Endothelial cell of umbilical vein (primary cell): ENCODE measurements around the gene MRPS18B. TPM values are rescaled to one million over a fixed set of nuclear protein-coding genes. Genes with fewer than 3 reads are reported as not detected.
A peak's percentile ranks its signal among the peaks of the same experiment; 100 is the strongest.

ENCODE experiments used
- BruUV-seq: library from RNA; stranded (reverse); fragments of 400-500 nt; replicated peaks from 2 replicates; lab custom pipeline; 2021; lab: Mats Ljungman, UMichigan
- CTCF ChIA-PET: fragments of 300-600, 350-600 bp; sonication (Branson Sonifier 250); formaldehyde crosslinking; loops from one replicate; lab custom pipeline; 2021; ENCODE audit warnings: antibody characterized with exemption, inconsistent platforms; lab: Charles Lee
- POLR2A ChIA-PET: fragments of 300-600, 350-600 bp; sonication (Branson Sonifier 250); formaldehyde crosslinking; loops from one replicate; lab custom pipeline; 2021; ENCODE audit warnings: antibody characterized with exemption, inconsistent platforms; lab: Charles Lee
- DNase-seq: peaks from one replicate; pipeline ENCODE4 v3.0.0-alpha.2; 2011; ENCODE audit warnings: low read depth, low spot score
- FAIRE-seq: peaks from 2 replicates; lab custom pipeline; 2011; peaks lifted over from hg19 to GRCh38; lab: Jason Lieb, UNC
- H2AFZ ChIP-seq: 2 replicates; pipeline ENCODE4 v1.6.0; 2012; ENCODE audit warnings: low read depth, low read length, control low read depth, inconsistent platforms
- H3K27ac ChIP-seq: 2 replicates; pipeline ENCODE4 v1.5.1; 2011; ENCODE audit warnings: low read depth, mild to moderate bottlenecking, control low read depth, low read length, moderate library complexity; ENCODE audit not compliant: insufficient read depth
- H3K27me3 ChIP-seq, 2 experiments: 2 replicates each; pipeline versions ENCODE4 v1.6.0 to v1.6.1; 2011; ENCODE audit warnings: low read length in 2 of 2, mixed read lengths in 1 of 2; ENCODE audit not compliant: control insufficient read depth in 2 of 2, insufficient read depth in 2 of 2
- H3K36me3 ChIP-seq, 2 experiments: 2 replicates in 1 of 2; 3 replicates in 1 of 2; pipeline ENCODE4 v1.5.1; 2011; ENCODE audit warnings: low read length in 2 of 2, mild to moderate bottlenecking in 1 of 2, moderate library complexity in 1 of 2; ENCODE audit not compliant: control insufficient read depth in 2 of 2, insufficient read depth in 2 of 2; ENCODE audit errors: extremely low read depth in 1 of 2
- H3K4me1 ChIP-seq: 3 replicates; pipeline ENCODE4 v1.5.1; 2011; ENCODE audit warnings: mild to moderate bottlenecking, low read length; ENCODE audit not compliant: control insufficient read depth, insufficient read depth; ENCODE audit errors: extremely low read depth
- H3K4me2 ChIP-seq: 2 replicates; pipeline ENCODE4 v1.6.1; 2011; ENCODE audit warnings: low read length, control low read depth, mixed read lengths; ENCODE audit not compliant: insufficient read depth
- H3K4me3 ChIP-seq, 3 experiments: fragments of 200-600 bp in 1 of 3; sonication (generic), shearing (Covaris generic) in 1 of 3; replicated peaks in 1 of 3; 2 replicates each; pipeline ENCODE4 v1.5.1; 2011 to 2016; ENCODE audit warnings: control low read depth in 3 of 3, low read length in 3 of 3, mild to moderate bottlenecking in 2 of 3, inconsistent platforms in 1 of 3, low read depth in 1 of 3, moderate library complexity in 1 of 3; ENCODE audit not compliant: insufficient read depth in 1 of 3
- H3K79me2 ChIP-seq: 2 replicates; pipeline ENCODE4 v1.6.0; 2012; ENCODE audit warnings: low read length, inconsistent platforms; ENCODE audit not compliant: control insufficient read depth, insufficient read depth
- H3K9ac ChIP-seq: replicated peaks from 2 replicates; pipeline ENCODE3; 2011; ENCODE audit warnings: low read length, control low read depth; ENCODE audit not compliant: insufficient read depth; ENCODE audit errors: extremely low read depth
- H3K9me1 ChIP-seq: replicated peaks from 3 replicates; pipeline ENCODE4 v1.6.0; 2011; ENCODE audit warnings: mild to moderate bottlenecking, low read length; ENCODE audit not compliant: control insufficient read depth, insufficient read depth; ENCODE audit errors: extremely low read depth
- H3K9me3 ChIP-seq: replicated peaks from 2 replicates; pipeline ENCODE4 v1.5.1; 2012; ENCODE audit warnings: low read length, inconsistent platforms; ENCODE audit not compliant: control insufficient read depth, insufficient read depth
- H4K20me1 ChIP-seq: replicated peaks from 2 replicates; pipeline ENCODE3; 2011; ENCODE audit warnings: mild to moderate bottlenecking, low read length; ENCODE audit not compliant: control insufficient read depth, insufficient read depth; ENCODE audit errors: extremely low read depth
- EZH2 ChIP-seq: IDR thresholded peaks from 2 replicates; pipeline ENCODE4 v1.6.1; 2012; ENCODE audit warnings: borderline replicate concordance, low read depth, mild to moderate bottlenecking, moderate library complexity, low read length, inconsistent platforms; ENCODE audit not compliant: severe bottlenecking
- FOS ChIP-seq: IDR thresholded peaks from 2 replicates; pipeline ENCODE4 v1.6.1; 2011; ENCODE audit warnings: mild to moderate bottlenecking, low read length, moderate library complexity, borderline replicate concordance; ENCODE audit not compliant: insufficient read depth
- GATA2 ChIP-seq: IDR thresholded peaks from 2 replicates; pipeline ENCODE4 v1.7.0; 2011; ENCODE audit warnings: low read depth, mild to moderate bottlenecking, moderate library complexity, mixed read lengths, low read length; ENCODE audit not compliant: insufficient read length, insufficient read depth
- JUN ChIP-seq: IDR thresholded peaks from 2 replicates; pipeline ENCODE4 v1.6.1; 2011; ENCODE audit warnings: borderline replicate concordance, low read depth; ENCODE audit not compliant: insufficient read length, insufficient read depth
- POLR2A ChIP-seq: IDR thresholded peaks from 2 replicates; pipeline ENCODE4 v1.6.1; 2012; ENCODE audit warnings: low read depth, mild to moderate bottlenecking, control low read depth, low read length
- POLR2AphosphoS5 ChIP-seq: IDR thresholded peaks from 2 replicates; pipeline ENCODE4 v1.6.1; 2012; ENCODE audit warnings: low read depth, mild to moderate bottlenecking, control low read depth, low read length, moderate library complexity; ENCODE audit not compliant: insufficient read depth
- dilution Hi-C: fragments of 300-500 bp; cut with MboI; formaldehyde crosslinking; loops from one replicate; pipeline ENCODE4 v1.15.0; 2019; ENCODE audit warnings: low sequenced_read_pairs; ENCODE audit not compliant: extremely low pct_ligation_motif_present
- intact Hi-C: fragments of 100-400 bp; cut with micrococcal nuclease; formaldehyde crosslinking; loops from one replicate; pipeline ENCODE4 v1.10.0; 2022
- polyA plus RNA-seq, 4 experiments: library from polyadenylated mRNA; depleted of rRNA in 3 of 4; stranded (reverse) in 3 of 4; unstranded in 1 of 4; fragments of >200 nt; gene quantifications; 2 replicates each; pipeline versions ENCODE4 v1.2.1 to v1.2.3, GENCODE V29; 2011 to 2012; ENCODE audit warnings: missing spikeins in 1 of 4
- total RNA-seq: library from RNA; stranded (reverse); gene quantifications from 2 replicates; pipeline ENCODE4 v1.2.3, GENCODE V29; 2021
- TF ChIP-seq, protein P1 (sequence below), 2 donors: IDR thresholded peaks; 1 replicate in 1 of 2; 2 replicates in 1 of 2; pipeline ENCODE4 v1.5.1; 2011; ENCODE audit warnings: low read length in 2 of 2, mild to moderate bottlenecking in 2 of 2, moderate library complexity in 2 of 2, control low read depth in 1 of 2, inconsistent platforms in 1 of 2, low read depth in 1 of 2; ENCODE audit not compliant: insufficient read depth in 1 of 2; ENCODE audit errors: extremely low read depth in 1 of 2
- TF ChIP-seq, protein P2 (sequence below): IDR thresholded peaks from 2 replicates; pipeline ENCODE4 v1.6.1; 2011; ENCODE audit not compliant: insufficient read depth, insufficient read length

MRPS18B gene
- total and polyA plus RNA-seq, 2 donors (not counting 3 experiments of a cell fraction or from before 2014, with no cell fraction given): 32.6 to 49.1 TPM

DNA sequence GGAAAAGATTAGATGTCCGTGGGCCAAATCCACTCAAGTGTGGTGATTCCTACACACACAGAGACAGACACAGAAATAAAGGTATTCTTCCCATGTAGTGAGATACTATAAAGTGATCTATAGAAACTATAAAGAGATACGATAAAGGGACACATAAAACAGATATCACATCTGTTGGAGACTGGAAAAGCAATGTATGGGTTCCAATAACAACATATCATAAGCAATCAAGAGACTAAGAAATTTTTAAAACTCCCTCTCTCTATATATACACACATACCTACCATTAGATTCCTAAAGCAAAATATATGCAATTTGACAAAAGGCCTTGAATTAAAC, 5.8 kb upstream of the MRPS18B start:
- Histone ChIP-seq H3K36me3 (peaks cover 13 to 14% of the 10 kb centered on the region in 2 experiments), H3K4me1 (peaks cover 16% of the 10 kb centered on the region), H4K20me1 (no peaks in the 10 kb centered on the region), H2AFZ (no peak overlapping the region), H3K27me3 (no peaks in the 10 kb centered on the region), H3K9ac (no peak overlapping the region), H3K4me3 (no peak overlapping the region), H3K27ac (no peak overlapping the region), H3K79me2 (peaks cover 26% of the 10 kb centered on the region), H3K9me3 (no peaks in the 10 kb centered on the region), H3K9me1 (no peaks in the 10 kb centered on the region), H3K4me2 (no peak overlapping the region)
- dilution Hi-C loops: no loop called here
- no TSS peak for BruUV-seq
- intact Hi-C loops: loop anchor here (5.0 kb wide), 1 partner anchor 130 kb away; no protein-coding TSS in a partner anchor
- DNase-seq (no peak), FAIRE-seq (no peak)
- CTCF ChIA-PET: interaction anchor here (0.7 to 4.5 kb wide), 12 partner anchors 11 to 158 kb away, joined by 3 to 47 read pairs (median 7); no protein-coding TSS in a partner anchor
- no peak for TF ChIP-seq EZH2
- TF ChIP-seq GATA2: no peak
- no peak for TF ChIP-seq POLR2A
- no peak for TF ChIP-seq JUN
- no peak for TF ChIP-seq POLR2AphosphoS5
- POLR2A ChIA-PET: interaction anchor here (1.6 to 4.1 kb wide), 2 partner anchors 13 to 130 kb away, joined by 5 to 63 read pairs; no protein-coding TSS in a partner anchor

DNA sequence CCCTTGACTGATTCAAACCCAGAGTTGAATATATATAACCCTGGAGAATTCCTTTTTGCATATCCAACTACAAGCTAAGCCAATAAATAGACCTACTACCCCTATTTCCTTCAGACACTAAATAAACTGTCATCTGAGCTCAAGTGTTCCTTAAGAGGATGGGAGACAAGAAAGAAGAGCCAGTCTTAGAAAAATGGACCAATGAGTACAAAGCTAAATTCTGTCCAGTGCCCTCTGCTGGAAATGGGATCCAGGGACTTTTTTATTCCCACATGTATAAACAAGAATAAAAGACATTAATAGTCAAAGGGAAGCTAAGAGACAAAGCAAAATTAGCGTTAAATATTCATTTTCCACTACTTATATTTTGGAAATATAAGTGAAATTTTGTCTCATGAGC, 5.4 kb upstream of the MRPS18B start:
- Histone ChIP-seq H3K4me1 (peaks cover 16% of the 10 kb centered on the region), H4K20me1 (no peaks in the 10 kb centered on the region), H2AFZ (no peak overlapping the region), H3K27ac (no peak overlapping the region), H3K9me3 (no peaks in the 10 kb centered on the region), H3K36me3 (peaks cover 10 to 14% of the 10 kb centered on the region in 2 experiments), H3K9me1 (no peaks in the 10 kb centered on the region), H3K4me2 (no peak overlapping the region), H3K79me2 (peaks cover 28% of the 10 kb centered on the region), H3K9ac (no peak overlapping the region), H3K4me3 (no peak overlapping the region), H3K27me3 (no peaks in the 10 kb centered on the region)
- ChIA-PET POLR2A (interaction anchor here (1.2 to 4.1 kb wide), 3 partner anchors 13 to 130 kb away, joined by 5 to 63 read pairs (median 5); no protein-coding TSS in a partner anchor), CTCF (interaction anchor here (0.7 to 4.5 kb wide), 15 partner anchors 8 to 159 kb away, joined by 3 to 47 read pairs (median 6); partner anchors contain the start of gene DHX16)
- FAIRE-seq: no peak
- TF ChIP-seq, protein P1, sequence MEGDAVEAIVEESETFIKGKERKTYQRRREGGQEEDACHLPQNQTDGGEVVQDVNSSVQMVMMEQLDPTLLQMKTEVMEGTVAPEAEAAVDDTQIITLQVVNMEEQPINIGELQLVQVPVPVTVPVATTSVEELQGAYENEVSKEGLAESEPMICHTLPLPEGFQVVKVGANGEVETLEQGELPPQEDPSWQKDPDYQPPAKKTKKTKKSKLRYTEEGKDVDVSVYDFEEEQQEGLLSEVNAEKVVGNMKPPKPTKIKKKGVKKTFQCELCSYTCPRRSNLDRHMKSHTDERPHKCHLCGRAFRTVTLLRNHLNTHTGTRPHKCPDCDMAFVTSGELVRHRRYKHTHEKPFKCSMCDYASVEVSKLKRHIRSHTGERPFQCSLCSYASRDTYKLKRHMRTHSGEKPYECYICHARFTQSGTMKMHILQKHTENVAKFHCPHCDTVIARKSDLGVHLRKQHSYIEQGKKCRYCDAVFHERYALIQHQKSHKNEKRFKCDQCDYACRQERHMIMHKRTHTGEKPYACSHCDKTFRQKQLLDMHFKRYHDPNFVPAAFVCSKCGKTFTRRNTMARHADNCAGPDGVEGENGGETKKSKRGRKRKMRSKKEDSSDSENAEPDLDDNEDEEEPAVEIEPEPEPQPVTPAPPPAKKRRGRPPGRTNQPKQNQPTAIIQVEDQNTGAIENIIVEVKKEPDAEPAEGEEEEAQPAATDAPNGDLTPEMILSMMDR (IDR thresholded peaks at IDR 0.05; ENCODE audit: extremely low read depth in 1 of 2, insufficient read depth in 1 of 2, low read depth in 1 of 2, low read length in 2 of 2): peak in 1 of 2 donors; percentile 22
- no peak for TF ChIP-seq GATA2
- TF ChIP-seq JUN: no peak
- no peak for TF ChIP-seq POLR2A
- TF ChIP-seq, protein P2, sequence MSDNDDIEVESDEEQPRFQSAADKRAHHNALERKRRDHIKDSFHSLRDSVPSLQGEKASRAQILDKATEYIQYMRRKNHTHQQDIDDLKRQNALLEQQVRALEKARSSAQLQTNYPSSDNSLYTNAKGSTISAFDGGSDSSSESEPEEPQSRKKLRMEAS: no peak
- no peak for TF ChIP-seq FOS
- no peak for DNase-seq
- dilution Hi-C loops: no loop called here
- intact Hi-C loops: loop anchor here (5.0 kb wide), 1 partner anchor 130 kb away; no protein-coding TSS in a partner anchor
- no TSS peak for BruUV-seq
